ENCODE results near the gene ASB1.

DNA sequence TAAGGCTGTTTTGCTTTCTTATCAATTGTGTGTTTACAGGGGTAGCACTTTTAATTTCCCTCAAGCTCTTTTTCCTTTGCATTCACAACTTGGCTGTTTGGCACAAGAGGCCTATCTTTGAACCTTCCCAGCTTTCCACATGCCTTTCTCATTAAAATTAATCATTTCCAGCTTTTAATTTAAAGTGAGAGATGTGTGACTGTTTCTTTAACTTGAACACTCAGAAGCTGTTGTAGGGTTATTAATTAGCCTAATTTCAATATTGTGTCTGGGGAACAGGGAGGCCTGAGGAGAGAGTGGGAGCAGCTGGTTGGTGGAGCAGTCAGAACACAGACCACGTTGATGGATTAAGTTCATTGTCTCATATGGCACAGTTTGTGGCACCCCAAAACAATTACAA lies 4.7 kb downstream of the ASB1 start:
- no peak for TF ChIP-seq POLR2A (IDR thresholded peaks at IDR 0.05)
- TF ChIP-seq, protein P1, sequence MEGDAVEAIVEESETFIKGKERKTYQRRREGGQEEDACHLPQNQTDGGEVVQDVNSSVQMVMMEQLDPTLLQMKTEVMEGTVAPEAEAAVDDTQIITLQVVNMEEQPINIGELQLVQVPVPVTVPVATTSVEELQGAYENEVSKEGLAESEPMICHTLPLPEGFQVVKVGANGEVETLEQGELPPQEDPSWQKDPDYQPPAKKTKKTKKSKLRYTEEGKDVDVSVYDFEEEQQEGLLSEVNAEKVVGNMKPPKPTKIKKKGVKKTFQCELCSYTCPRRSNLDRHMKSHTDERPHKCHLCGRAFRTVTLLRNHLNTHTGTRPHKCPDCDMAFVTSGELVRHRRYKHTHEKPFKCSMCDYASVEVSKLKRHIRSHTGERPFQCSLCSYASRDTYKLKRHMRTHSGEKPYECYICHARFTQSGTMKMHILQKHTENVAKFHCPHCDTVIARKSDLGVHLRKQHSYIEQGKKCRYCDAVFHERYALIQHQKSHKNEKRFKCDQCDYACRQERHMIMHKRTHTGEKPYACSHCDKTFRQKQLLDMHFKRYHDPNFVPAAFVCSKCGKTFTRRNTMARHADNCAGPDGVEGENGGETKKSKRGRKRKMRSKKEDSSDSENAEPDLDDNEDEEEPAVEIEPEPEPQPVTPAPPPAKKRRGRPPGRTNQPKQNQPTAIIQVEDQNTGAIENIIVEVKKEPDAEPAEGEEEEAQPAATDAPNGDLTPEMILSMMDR (IDR thresholded peaks at IDR 0.05): no peak
